Medulla oblongata (tissue), 1 donor: ENCODE measurements around the gene MFAP3L.
A peak's percentile ranks its signal among the peaks of the same experiment; 100 is the strongest.

ENCODE experiments used
- DNase-seq: peaks from one replicate; pipeline ENCODE4 v3.0.0-alpha.2; 2015; ENCODE audit errors: extremely low spot score

The MFAP3L gene

GRCh38 chr4:170022211-170022610 lies 4.0 kb downstream of the MFAP3L start:
- DNase-seq: peak; percentile 69

- no peak for DNase-seq
These were observed 8.9 kb downstream of the MFAP3L start for GRCh38 chr4:170017252-170017651.

GRCh38 chr4:170015285-170015684 lies 10.9 kb downstream of the MFAP3L start:
- DNase-seq: peak; percentile 90

- DNase-seq: no peak
These were observed 11.7 kb downstream of the MFAP3L start for GRCh38 chr4:170014359-170015011.

- DNase-seq: no peak
These were observed 13.6 kb downstream of the MFAP3L start for GRCh38 chr4:170012629-170012958.

- DNase-seq: peak; percentile 72
These were observed 14.1 kb downstream of the MFAP3L start for GRCh38 chr4:170011921-170012628.

- DNase-seq: no peak
These were observed 16.9 kb downstream of the MFAP3L start for GRCh38 chr4:170009291-170009690.

- DNase-seq: no peak
These were observed 17.4 kb downstream of the MFAP3L start for GRCh38 chr4:170008801-170009200.

- no peak for DNase-seq
These were observed 17.8 kb downstream of the MFAP3L start for GRCh38 chr4:170008371-170008770.

GRCh38 chr4:170007113-170007512 lies 19.1 kb downstream of the MFAP3L start:
- DNase-seq: no peak

GRCh38 chr4:170005472-170005871 lies 20.7 kb downstream of the MFAP3L start:
- no peak for DNase-seq

- DNase-seq: no peak
These were observed 21.4 kb downstream of the MFAP3L start for GRCh38 chr4:170004651-170005295.

- DNase-seq: no peak
These were observed 22.8 kb downstream of the MFAP3L start for GRCh38 chr4:170003071-170004070.

- no peak for DNase-seq
These were observed 24.4 kb downstream of the MFAP3L start for GRCh38 chr4:170001745-170002267.

- DNase-seq: no peak
These were observed 25.0 kb downstream of the MFAP3L start for GRCh38 chr4:170001011-170001744.

GRCh38 chr4:169999923-170000322 lies 26.3 kb downstream of the MFAP3L start:
- DNase-seq: no peak

- no peak for DNase-seq
These were observed 27.2 kb downstream of the MFAP3L start for GRCh38 chr4:169998981-169999380.

GRCh38 chr4:169996379-169997240 lies 29.6 kb downstream of the MFAP3L start:
- no peak for DNase-seq

GRCh38 chr4:169993531-169993930 lies 32.7 kb downstream of the MFAP3L start:
- DNase-seq: peak; percentile 95

GRCh38 chr4:169988252-169988651 lies 37.9 kb downstream of the MFAP3L start:
- no peak for DNase-seq
